Psoas muscle (tissue), 8 donors: ENCODE measurements around the gene CRYBG1. TPM values are rescaled to one million over a fixed set of nuclear protein-coding genes. Genes with fewer than 3 reads are reported as not detected.
A peak's percentile ranks its signal among the peaks of the same experiment; 100 is the strongest.

ENCODE experiments used
- ATAC-seq, 4 donors: fragments of 200-7000 bp; cut with Tn5 transposase; one replicate each; pipeline ENCODE4 v1.9.1; 2020; ENCODE audit warnings: moderate library complexity in 3 of 4, mild to moderate bottlenecking in 2 of 4
- DNase-seq, 2 donors: peaks; one replicate each; pipeline ENCODE4 v3.0.0-alpha.2; 2020
- H3K27ac ChIP-seq: fragments of 200-600 bp; one replicate; pipeline ENCODE4 v1.8.0; 2022
- H3K27me3 ChIP-seq, 3 donors: fragments of 200-600 bp in 1 of 3; one replicate each; pipeline versions ENCODE4 v1.6.1 to v1.8.0; 2013 to 2022; ENCODE audit warnings: low read length in 2 of 3, mild to moderate bottlenecking in 2 of 3, moderate library complexity in 1 of 3; ENCODE audit not compliant: insufficient read depth in 3 of 3
- H3K36me3 ChIP-seq, 2 donors: fragments of 200-600 bp in 1 of 2; one replicate each; pipeline versions ENCODE4 v1.6.1 to v1.8.0; 2013 to 2022; ENCODE audit warnings: low read depth in 1 of 2, mild to moderate bottlenecking in 1 of 2, moderate library complexity in 1 of 2; ENCODE audit not compliant: insufficient read depth in 1 of 2
- H3K4me1 ChIP-seq: fragments of 200-600 bp; one replicate; pipeline ENCODE4 v1.8.0; 2022
- H3K4me3 ChIP-seq: fragments of 200-600 bp; one replicate; pipeline ENCODE4 v1.8.0; 2022; ENCODE audit warnings: mild to moderate bottlenecking
- H3K9me3 ChIP-seq: fragments of 200-600 bp; one replicate; pipeline ENCODE4 v1.8.0; 2022
- WGBS, 3 donors: extraction: QIAGEN DNeasy Blood & Tissue Kit; methylation state at CpG; one replicate each; pipeline versions ENCODE4 v1.1.6 to v1.1.7; 2013; 5-methylcytosine and 5-hydroxymethylcytosine counted together
- intact Hi-C, 2 donors: fragments of 100-400 bp; cut with DNase I; formaldehyde crosslinking; loops; one replicate each; pipeline versions ENCODE4 v1.11.0 to v1.14.2; 2022
- polyA plus RNA-seq, 3 donors: library from polyadenylated mRNA; stranded (reverse); fragments of 200-250 nt; gene quantifications; one replicate each; pipeline ENCODE4 v1.2.3, GENCODE V29; 2013
- total RNA-seq, 4 donors: library from RNA; stranded (reverse); fragmentation: NEBNext Ultra II Directional in 2 of 4; extraction: Animal tissue kit (Norgen Biotek cat#: 25700) in 2 of 4; gene quantifications; one replicate each; pipeline versions ENCODE4 v1.2.1 to v1.2.4, GENCODE V29; 2021 to 2023
- TF ChIP-seq, protein P1 (sequence below): fragments of 200-600 bp; IDR thresholded peaks from one replicate; pipeline ENCODE4 v1.8.0; 2022; ENCODE audit warnings: antibody characterized with exemption
- donor health status: healthy with polysubstance abuse.
- donor health status: DM: no; HTN: no; CAD: no; lungs with moderate emphysema.
- donor health status: Bipolar disorder and iron deficiency.
- donor health status: healthy.
- donor health status: DM: yes; HTN: yes; CAD: no.
- donor health status: DM: no; HTN: no; CAD: no.
- donor health status: DM: no; HTN: no; CAD: no.
- donor health status: DM: yes; HTN: yes; CAD: no.

The CRYBG1 gene
- total and polyA plus RNA-seq, 7 donors, result 0.17 to 1.6 (median 0.82) TPM

DNA sequence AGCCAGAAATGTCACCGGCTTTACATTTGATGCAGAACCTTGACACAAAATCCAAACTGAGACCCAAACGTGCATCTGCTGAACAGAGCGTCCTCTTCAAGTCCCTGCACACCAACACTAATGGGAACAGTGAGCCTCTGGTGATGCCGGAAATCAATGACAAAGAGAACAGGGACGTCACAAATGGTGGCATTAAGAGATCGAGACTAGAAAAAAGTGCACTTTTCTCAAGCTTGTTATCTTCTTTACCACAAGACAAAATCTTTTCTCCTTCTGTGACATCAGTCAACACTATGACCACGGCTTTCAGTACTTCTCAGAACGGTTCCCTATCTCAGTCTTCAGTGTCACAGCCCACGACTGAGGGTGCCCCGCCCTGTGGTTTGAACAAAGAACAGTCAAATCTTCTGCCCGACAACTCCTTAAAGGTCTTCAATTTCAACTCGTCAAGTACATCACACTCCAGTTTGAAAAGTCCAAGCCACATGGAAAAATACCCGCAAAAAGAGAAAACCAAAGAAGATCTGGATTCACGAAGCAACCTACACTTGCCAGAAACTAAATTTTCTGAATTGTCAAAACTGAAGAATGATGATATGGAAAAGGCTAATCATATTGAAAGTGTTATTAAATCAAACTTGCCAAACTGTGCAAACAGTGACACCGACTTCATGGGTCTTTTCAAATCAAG, 160.3 kb downstream of the CRYBG1 start:
- Histone ChIP-seq H3K36me3 (no peaks in the 10 kb centered on the region), H3K9me3 (no peaks in the 10 kb centered on the region), H3K4me1 (no peaks in the 10 kb centered on the region), H3K4me3 (no peak overlapping the region), H3K27ac (no peak overlapping the region), H3K27me3 (no peaks in the 10 kb centered on the region)
- ATAC-seq (peak in 1 of 4 donors; percentile 40), DNase-seq (no peak)
- intact Hi-C loops, result no loop called here
- 86 to 88% (median 88%) methylated on average over 15 of the region's 15 CpGs for WGBS, 3 donors
- TF ChIP-seq, protein P1, sequence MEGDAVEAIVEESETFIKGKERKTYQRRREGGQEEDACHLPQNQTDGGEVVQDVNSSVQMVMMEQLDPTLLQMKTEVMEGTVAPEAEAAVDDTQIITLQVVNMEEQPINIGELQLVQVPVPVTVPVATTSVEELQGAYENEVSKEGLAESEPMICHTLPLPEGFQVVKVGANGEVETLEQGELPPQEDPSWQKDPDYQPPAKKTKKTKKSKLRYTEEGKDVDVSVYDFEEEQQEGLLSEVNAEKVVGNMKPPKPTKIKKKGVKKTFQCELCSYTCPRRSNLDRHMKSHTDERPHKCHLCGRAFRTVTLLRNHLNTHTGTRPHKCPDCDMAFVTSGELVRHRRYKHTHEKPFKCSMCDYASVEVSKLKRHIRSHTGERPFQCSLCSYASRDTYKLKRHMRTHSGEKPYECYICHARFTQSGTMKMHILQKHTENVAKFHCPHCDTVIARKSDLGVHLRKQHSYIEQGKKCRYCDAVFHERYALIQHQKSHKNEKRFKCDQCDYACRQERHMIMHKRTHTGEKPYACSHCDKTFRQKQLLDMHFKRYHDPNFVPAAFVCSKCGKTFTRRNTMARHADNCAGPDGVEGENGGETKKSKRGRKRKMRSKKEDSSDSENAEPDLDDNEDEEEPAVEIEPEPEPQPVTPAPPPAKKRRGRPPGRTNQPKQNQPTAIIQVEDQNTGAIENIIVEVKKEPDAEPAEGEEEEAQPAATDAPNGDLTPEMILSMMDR, result no peak

DNA sequence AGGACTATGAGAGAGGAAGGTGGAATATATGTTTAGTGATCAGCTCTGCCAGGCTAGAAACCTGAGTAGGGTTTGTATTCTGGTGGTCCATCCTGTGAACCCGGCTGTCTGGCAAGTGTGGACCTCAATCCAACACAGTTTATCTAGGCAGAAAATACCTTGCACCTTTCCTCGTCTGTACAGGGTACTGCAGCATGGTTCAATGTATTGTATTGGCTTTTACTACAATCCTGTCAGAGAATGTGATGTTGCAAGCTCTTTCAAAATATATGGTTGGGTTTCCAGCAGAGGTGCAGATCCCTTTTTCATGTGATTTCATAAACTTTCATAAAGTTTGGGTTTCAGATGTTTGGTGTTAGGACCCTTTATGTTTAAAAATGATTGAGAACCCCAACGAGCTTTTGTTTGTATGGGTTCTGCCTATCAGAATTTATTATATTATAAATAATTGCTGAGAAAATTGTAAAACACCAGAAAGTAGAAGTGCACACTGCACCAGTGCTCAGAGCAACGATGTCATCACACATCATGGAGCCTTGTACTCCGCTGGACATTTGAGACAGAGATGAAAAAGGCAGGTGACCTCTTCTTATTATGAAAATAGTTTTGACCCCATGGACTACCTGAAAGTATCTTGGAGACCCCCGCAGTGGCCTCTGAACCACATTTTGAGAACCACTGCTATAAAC, 162.2 kb downstream of the CRYBG1 start:
- H3K27ac ChIP-seq, result no peak overlapping the region
- no peak overlapping the region for H3K4me3 ChIP-seq
- WGBS, 3 donors, result 78 to 85% (median 82%) methylated on average over 6 of the region's 6 CpGs

DNA sequence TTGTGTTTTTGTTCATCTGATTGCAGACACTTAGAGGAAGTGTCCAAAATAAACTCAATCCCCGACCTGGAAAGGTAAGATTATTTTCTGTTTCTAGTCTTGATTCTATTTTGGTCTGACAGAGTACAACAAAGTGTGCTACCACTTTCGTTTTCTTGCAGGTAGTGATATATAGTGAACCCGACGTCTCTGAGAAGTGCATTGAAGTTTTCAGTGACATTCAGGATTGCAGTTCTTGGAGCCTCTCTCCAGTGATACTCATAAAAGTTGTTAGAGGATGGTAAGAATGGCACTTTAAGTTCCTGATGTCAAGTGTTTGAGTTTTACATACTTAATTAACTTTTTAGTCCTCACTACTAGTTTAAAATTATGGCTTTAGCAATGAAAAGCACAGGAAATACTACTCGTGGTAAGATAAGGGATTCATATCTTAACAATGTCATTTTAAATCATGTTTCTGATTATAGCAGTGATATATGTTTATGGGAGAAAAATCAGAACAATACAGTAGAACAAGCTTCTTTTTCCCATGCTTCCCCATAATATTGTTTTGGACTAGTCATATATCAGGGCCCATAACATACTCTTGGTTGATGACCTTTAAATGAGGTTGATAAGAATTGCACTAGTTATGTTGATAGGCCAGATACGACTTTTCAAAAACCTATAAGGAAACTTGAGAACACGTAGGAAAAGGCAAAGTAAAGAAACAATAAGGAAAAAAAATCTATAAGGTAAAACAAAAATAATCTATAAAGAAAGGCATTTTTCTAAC, 164.8 kb downstream of the CRYBG1 start:
- intact Hi-C loops, result no loop called here
- H3K27ac ChIP-seq, result no peak overlapping the region
- no peaks in the 10 kb centered on the region for H3K36me3 ChIP-seq
- no peaks in the 10 kb centered on the region for H3K4me1 ChIP-seq
- TF ChIP-seq, protein P1, result no peak
- 48 to 51% (median 50%) methylated on average over 7 of the region's 7 CpGs for WGBS, 3 donors
- H3K27me3 ChIP-seq, result no peaks in the 10 kb centered on the region
- H3K9me3 ChIP-seq, result no peaks in the 10 kb centered on the region
- H3K4me3 ChIP-seq, result peak overlapping the region; percentile 4
- no peak for ATAC-seq
- no peak for DNase-seq

More for the DNA sequence above, 162.2 kb downstream of the CRYBG1 start:
- Histone ChIP-seq H3K9me3 (no peaks in the 10 kb centered on the region), H3K4me1 (no peaks in the 10 kb centered on the region), H3K36me3 (no peaks in the 10 kb centered on the region), H3K27me3 (no peaks in the 10 kb centered on the region)
- intact Hi-C loops, result no loop called here
- DNase-seq, result no peak
- TF ChIP-seq, protein P1, result no peak
- ATAC-seq, result no peak

DNA sequence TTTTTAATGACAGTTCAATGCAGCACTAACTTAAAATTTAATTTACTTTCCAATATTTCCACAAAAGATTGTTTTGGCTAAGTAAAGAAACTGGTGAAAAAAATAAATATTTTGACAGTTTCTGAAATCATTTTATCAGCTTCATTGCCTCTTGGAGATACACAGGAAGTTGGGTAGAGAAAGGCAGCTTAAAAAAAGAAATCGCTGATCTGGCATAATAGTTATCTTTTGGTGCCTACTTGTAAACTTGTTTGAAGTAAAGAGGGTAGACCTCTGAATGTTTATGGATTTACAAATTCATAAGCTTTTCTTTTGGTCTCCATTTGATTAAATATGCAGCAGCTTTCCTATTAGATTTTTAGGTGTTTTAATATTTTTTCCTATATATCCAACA, 165.4 kb downstream of the CRYBG1 start:
- no peaks in the 10 kb centered on the region for H3K27me3 ChIP-seq
- intact Hi-C loops, result no loop called here
- no peak overlapping the region for H3K27ac ChIP-seq
- H3K4me1 ChIP-seq, result no peaks in the 10 kb centered on the region
- no peaks in the 10 kb centered on the region for H3K9me3 ChIP-seq
- 82 to 91% (median 86%) methylated on average over 1 of the region's 1 CpG for WGBS, 3 donors
- no peak overlapping the region for H3K4me3 ChIP-seq
- DNase-seq (no peak), ATAC-seq (no peak)
- TF ChIP-seq, protein P1, result no peak
- no peaks in the 10 kb centered on the region for H3K36me3 ChIP-seq
